HG03045 (cell line): ENCODE data around the gene INPP5A.
"Not testable (repeated sequence)": the region's sequence is repeated elsewhere in the genome, so short reads cannot be mapped to it uniquely, and the experiment has no call there.

Source experiments
- ATAC-seq: cut with Tn5 transposase; IDR thresholded peaks from one replicate; pipeline ENCODE4 v1.9.1; 2021; ENCODE audit warnings: mild to moderate bottlenecking, moderate library complexity; ENCODE audit not compliant: unreplicated experiment

INPP5A gene

DNA sequence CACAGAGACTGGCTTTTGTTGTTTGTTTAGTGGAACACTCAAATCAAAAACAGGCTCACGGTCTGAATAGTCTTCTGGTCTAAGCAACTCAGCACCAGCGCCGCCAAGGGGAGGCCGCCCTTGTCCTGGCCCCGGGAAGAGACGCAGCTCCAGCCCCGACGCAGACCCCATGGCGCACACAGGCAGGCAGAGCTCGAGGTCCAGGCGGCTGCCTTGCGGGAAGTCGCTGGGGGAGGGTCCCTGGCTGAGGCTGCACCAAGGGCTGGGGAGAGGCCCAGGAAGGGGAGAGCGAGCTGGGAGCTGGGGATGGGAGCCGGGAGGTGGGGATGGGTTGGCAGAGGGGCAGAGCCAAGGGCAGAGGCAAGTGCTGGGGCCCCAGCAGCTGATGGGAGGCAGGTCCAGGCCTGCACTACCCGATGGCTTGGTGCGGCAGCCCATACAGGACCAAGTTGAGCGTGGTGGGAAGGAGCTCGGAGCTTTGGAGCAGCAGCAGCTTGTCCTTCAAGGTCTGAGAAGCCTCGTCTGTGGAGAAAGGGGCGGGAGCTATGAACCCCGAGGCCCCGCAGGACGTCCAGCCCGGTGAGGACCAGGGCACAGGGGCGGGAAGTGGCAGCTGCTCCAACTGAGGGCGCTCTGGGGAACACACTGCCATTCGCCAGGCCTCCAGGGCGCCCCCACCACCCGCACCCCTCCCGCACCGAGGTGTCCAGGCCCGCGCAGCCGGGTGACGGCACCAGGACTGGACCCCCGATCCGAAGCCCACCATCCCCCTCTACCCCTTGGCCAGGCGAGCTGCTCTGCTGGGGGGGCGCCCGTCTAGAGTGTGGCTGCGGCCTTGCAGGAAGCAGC is 271.0 kb downstream of the INPP5A start:
- no peak for ATAC-seq

DNA sequence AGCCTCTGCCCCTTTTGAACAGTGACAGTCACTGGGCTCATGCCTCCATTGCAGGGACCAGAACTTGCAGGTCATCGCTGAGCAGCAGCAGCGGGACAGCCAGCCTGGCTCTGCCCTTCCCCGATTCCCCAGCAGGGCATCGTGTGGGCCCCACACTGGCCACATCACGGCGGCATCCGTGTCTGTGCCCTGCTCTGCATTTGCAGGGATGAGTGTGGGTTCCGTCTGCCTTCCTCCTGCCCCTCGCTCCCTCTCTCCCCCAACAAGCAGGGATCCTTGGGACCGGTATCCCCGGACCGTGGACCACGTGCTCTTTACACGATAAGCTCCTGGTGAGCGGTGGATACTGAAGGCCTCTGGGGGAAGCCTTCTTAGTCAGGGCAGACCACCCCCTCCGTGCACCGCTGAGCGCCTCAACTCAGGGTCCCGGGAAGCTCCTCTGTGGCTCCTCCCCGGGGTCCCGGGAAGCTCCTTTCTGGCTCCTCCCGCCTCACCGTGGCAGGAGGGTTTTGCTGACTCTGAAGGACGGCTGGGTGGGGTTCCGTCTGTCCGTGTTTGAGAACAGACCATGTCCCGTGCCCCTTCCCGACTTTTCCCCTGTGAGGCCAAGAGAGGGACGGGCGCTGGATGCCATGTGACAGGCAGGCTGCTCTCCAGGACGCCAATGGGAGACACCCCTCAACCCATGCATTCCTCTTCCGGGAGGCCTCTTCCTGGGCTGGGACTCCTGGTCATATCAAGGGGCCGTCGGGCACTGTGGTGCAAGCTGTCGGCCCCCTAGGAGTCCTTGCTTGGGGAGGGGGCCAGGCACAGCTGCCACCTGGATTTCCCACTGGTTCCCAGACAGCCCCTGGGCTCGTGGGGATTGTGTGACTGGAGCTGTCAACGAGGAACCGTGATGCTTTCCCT is 271.9 kb downstream of the INPP5A start:
- ATAC-seq, result no peak

DNA sequence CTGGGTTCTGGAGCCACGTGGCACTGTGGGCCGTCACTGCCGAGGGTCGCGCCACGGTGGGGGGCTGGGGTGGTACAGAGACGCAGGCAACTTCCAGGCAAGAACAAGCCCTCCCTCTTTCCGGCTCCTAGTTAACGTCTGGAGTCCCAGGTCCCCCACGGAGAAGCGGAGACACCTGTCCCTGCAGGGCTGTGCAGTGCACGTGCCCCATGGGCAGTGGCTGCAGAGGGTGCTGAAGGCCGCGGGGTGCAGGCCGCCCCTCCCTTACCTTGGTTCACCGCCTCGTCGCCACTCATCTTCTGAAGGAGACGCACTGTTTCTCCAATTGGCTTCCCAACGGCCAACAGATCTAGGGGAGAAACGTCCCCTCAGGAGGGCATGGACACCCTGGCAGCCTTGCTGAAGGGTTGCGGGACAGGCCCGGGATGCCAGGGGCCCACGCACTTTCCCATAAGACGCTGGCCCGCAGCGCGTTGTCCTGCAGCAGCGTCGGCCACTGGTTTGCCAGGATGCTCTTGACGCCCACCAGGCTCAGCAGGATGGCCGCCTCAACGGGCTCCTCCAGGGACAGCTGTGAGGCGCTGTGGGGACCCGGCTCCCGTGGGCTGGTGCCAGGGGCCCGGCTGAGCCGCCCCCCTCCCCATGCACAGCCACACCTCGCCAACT is 272.7 kb downstream of the INPP5A start:
- no peak for ATAC-seq

DNA sequence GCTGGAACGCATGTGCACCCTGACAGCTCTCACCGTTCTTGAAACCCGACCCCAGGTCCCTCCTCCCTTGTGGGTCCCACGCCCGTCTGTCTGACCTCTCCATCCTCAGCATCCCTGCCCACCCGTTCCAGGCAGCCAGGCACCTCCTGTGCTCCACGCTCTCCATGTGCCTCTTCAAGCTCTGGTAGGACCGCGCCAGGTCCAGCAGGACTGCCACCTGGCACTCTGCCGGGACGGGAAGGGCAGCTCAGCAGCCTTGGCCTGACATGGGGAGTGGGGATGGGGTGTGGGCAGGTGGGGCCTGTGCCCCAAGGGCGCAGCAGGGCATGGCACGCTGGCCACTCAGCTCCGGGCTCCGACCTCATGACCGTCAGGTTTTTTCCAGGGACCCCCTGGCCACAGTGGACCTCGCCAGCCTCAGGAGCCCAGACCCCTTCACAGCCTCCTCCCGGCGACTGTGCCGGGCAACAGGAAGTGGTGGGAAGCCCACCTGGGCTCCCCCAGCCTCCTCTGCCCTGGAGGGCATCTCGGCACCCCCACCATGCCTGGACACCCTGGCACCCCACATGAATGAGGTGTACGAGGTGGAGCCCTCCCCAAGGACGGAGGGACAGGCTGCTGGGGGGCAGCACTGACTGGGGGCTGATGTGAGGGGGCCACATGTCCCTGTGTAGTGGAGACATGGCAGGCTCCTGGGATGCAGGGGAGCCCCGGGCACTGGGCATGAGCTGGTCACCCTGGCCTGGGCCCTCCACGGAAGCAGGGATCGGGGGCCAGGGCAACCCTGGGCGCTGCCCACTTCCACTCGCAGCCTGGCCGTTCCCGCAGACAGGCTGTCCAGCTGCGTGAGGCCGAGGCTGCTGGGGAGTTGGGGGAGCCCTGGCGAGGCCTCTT is 273.5 kb downstream of the INPP5A start:
- no peak for ATAC-seq

DNA sequence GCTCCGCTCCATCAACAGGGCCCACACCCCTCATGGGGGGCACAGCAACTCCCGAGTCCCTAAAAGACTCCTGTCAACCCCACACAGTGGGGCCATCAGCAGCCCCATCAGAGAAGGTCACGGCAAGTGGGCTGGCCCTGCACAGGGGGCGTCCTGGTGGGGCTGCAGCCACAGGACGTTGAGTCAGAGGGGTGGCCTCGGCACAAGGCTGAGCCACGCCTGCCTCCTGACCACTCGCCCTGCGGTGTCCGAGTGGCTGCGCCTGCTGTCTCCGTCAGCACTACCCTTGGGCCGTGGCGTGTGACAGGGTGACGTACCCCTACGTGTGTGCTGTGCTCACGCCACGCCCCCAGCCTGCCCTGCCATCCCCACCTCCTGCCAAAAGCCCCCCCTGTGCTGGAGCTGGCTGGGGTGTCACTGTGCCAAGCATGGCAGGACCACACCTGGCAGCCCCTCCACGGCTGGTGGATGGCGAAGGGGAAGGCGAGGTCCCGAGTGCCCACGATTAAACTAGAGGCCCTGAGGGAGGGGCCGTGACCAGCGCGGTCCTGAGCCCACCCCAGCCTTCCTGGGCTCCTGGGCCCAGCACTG is 274.4 kb downstream of the INPP5A start:
- ATAC-seq, result no peak

DNA sequence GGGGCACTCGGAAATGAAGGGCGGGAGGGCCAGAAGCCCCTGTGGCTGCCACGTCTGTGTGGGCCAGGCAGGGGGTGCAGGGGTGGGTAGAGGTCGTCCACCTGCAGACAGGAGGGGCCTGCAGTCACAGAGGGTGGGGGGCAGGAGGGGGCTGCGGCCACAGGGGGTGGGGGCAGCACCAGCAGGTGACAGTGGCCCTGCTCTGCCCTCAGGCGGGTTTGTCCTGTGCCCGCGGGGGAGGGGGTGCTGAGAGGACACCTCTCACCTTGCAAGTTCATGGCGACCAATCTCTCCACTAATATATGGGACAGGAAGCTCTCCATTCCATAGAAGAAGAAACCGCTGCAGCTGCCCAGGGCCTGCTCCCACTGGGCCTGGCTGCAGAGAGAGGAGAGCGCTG is 274.9 kb downstream of the INPP5A start:
- no peak for ATAC-seq

DNA sequence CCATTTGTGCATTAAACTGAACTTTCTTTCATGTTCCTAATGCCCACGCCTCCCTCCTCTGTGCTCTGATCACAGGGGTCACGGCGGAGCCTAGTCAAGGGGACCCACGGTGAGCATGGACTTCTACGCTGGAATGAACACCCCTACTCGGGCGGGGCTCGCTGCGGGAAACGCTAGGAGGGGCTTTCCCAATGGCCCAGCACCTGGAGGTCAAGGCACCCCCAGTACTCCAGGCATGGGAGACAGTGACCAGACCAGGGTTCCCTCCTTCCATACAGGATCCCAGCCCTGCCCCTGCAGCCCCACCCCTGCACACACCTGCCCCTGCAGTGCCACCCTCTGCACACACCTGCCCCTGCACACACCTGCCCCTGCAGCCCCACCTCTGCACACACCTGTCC is 275.4 kb downstream of the INPP5A start:
- no peak for ATAC-seq

DNA sequence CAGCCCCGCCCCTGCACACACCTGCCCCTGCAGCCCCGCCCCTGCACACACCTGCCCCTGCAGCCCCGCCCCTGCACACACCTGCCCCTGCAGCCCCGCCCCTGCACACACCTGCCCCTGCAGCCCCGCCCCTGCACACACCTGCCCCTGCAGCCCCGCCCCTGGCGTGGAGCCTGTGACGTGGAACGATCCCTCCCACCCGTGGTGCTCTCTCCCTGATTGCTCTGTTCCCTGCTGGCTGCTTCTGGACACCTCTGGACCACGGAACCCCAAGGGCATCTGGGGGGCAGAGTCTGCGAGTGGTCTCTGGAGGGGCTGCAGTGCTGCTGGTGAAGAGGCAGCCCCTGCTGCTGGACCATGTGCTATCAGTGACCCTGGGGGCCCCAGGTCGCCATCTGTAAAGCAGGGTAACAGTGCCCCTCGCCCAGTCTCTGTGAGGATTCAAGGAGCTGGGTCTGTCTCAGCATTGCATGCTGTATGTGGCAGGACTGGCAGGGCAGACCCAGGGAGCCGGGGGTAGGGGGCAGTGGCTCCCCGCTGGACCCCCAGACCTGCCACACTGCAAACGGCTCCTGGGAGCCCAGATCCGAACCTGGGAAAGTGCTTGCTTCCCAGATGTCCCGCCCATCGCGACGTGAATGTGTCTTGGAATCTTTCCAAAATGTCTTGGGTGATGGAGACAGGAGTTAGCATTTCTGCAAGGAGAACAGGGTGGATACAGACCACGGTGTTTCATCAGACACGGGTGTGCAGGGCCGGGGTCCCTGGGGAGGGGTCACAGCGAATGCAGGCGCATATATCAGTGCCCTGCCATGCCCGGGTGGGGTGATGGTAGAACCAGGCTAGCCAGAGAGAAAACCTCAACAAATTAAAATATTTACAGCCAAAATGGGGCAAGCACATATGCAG is 276.2 kb downstream of the INPP5A start:
- ATAC-seq, result no peak

DNA sequence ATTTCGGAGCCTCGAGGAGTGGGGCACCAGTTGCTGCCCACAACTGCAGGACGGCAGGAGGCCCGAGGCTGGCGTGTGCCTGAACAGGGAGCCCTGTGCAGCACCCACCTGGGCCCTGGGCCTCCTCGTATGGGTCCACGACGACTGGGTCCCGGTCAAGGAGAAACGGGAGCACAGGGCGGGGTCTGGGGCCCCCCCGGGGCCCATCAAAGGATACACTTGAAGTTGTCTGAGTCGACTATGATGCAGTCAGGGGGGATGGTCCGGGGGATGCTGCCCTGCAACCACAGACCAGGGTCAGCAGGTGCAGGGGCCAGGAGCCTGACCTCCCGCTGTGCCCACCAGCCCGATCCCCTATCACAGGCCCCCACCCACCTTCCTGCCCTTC is 276.9 kb downstream of the INPP5A start:
- no peak for ATAC-seq

DNA sequence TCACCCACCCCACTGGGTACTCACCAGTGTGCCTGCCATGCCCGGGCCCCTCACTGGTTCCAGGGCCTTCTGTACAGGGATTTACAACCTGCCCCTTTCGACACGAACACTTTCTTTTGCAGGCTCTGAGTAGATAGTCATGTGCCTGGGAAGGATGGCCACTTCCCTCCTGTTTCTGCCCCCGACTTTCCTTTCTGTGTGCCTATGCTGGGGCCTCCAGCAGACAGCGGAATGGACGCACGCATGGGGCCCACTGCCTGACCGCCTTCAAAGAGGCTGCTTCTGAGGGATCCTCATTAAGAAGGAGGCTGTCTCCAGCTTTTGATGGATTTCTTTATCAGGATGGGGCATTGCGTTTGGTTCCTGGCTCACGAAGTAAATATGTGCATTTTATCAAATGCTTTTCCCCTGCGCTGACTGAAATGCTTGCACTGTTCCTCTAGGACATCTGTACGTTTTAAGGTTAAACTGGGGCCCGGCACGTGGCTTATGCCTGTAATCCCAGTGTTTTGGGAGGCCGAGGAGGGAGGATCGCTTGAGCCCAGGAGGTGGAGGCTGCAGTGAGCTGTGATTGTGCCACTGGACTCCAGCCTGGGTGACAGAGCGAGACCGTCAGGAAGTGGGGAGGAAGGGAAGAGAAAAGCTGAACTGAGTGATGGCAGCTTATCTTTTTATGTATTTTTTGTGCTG is 277.7 kb downstream of the INPP5A start:
- no peak for ATAC-seq

DNA sequence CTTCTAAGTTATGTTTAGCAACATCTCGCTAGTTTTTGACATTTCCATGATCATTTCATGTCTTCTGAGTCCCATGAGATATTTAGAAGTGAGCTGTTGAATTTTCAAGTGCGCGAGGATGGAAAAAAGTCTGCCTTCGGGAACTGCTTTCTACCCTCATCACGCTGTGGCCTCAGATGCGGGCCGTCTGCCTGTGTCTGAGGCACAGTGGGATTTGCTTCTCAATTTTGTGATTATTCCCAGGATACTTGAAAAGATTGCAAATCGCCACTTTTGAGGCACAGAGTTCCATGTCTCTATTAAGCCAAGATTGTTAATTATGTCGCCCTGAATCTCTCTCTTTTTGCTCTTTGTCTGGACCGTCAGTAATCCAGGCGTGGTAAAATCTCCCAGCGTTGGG is 279.1 kb downstream of the INPP5A start:
- no peak for ATAC-seq

DNA sequence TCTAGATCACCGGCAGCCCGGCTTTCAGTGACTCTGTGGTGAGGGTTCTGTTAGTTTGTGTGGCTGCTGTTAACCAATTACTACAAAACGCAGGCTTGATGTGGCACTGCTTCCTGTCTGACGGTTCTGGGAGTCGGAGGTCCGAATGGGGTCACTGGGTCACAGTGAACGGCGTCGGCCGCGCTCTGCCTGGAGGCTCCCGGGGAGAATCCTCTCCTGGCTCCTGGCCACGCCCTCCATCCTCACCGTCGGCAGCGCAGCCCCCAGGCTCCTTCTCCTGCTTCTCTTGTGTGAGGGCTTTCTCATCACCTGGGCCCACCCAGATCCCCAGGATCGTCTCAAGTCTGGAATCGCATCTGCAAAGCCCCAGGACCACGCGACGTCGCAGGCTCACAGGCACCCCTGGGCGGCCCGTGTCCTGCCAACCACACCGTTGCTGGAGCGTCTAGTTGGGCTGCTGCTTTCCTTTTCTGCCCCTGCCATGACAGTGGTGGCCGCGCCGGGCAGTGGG is 280.2 kb downstream of the INPP5A start:
- ATAC-seq, result no peak

DNA sequence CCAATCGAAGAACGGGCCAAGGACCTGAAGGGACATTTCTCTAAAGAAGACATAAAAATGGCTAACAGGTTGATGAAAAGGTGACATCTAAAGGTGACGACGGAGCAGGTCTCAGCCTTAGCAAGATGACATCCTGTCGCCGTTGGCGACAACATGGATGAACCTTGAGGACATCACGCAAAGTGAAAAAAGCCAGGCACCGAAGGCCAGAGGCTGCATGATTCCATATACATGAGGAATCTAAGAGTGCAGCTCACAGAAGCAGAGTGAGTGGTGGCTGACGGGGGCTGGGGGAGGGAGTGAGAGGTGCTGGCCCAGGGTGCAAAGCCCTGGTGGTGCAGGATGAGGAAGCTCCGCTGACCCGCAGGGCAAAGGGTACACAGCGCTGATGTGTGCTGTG is 282.5 kb downstream of the INPP5A start:
- no peak for ATAC-seq

DNA sequence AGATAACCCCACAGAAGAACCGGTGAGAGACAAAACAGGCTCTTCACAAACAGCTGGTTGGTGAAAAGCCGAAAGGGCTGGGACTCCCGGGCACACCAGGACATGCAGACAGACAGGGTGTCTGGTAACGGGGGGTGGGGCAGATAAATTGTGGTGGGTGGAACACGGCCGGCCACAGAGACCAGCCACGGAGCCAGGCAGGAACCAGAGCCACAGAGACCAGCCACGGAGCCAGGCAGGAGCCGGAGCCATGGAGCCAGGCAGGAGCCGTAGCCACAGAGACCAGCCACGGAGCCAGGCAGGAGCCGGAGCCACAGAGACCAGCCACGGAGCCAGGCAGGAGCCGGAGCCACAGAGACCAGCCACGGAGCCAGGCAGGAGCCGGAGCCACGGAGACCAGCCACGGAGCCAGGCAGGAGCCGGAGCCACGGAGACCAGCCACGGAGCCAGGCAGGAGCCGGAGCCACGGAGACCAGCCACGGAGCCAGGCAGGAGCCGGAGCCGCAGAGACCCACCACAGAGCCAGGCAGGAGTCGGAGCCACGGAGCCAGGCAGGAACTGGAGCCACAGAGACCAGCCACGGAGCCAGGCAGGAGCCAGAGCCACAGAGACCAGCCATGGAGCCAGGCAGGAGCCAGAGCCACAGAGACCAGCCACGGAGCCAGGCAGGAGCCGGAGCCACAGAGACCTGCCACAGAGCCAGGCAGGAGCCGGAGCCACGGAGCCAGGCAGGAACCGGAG is 288.4 kb downstream of the INPP5A start:
- ATAC-seq, result not testable (repeated sequence)

DNA sequence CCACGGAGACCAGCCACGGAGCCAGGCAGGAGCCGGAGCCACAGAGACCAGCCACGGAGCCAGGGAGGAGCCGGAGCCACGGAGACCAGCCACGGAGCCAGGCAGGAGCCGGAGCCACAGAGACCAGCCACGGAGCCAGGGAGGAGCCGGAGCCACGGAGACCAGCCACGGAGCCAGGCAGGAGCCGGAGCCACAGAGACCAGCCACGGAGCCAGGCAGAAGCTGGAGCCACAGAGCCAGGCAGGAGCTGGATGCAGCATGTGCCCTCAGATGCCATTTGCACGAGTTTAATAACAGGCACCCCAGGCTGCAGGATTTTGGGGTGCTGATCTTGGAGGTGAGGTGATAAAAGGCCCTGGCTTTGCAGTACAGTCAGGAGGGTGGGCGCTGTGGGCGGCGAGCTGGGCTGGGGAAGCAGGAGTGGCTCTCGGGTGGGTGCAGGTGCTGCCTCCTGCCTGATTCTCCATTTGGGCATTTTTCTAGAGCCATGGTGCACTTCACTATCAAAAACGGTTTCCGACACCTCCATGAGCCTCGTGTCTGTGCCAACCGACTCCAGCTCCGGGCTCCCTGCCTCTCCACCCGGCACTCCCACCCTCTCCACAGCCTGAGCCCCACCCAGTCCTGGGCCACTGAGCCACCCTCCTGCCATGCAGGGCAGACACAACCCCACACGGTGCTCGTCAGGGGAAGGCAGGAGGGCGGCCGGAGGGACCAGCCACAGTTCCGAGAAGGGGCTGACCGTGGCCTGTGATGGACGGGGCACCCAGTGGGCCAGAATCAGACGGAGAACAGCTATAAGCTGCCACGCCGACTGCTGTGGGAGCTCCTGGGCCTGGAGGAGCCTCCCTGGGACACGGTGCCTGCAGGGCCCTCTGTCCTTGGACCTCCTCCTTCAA is 289.2 kb downstream of the INPP5A start:
- no peak for ATAC-seq

DNA sequence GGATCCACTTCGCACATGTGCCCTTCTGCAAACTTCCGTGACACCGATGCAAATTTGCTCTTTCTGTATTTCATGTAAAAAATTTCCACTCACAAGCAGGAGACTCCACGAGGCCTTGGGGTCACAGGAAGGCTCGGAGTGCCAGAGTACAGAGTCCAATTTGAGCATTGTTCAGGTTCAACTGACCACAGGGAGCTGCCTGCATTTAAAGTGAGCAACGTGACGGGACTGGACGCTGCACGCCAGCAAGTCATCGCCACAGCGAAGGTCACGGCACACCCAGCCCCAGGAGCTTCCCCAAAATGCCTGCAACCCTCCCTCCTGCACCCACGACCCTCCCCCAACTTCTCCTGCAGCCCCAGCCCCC is 289.8 kb downstream of the INPP5A start:
- ATAC-seq, result no peak
